ENCODE measurements around the gene BHLHE23.
"Not testable (repeated sequence)": the region's sequence is repeated elsewhere in the genome, so short reads cannot be mapped to it uniquely, and the experiment has no call there.

Gene BHLHE23

GRCh38 chr20:63043348-63044203 lies 36.8 kb upstream of the BHLHE23 start:
- DNase-seq (ENCODE audit: low read depth in 1 of 2, low spot score in 1 of 2) = no peak

- DNase-seq (ENCODE audit: low read depth in 1 of 2, low spot score in 1 of 2) = no peak
Observed at GRCh38 chr20:63042448-63043071, 35.8 kb upstream of the BHLHE23 start.

GRCh38 chr20:63041776-63042175 lies 35.0 kb upstream of the BHLHE23 start:
- no peak for DNase-seq (ENCODE audit: low read depth in 1 of 2, low spot score in 1 of 2)

- no peak for DNase-seq (ENCODE audit: low read depth in 1 of 2, low spot score in 1 of 2)
Observed at GRCh38 chr20:63037669-63038268, 31.0 kb upstream of the BHLHE23 start.

GRCh38 chr20:63036291-63036690 lies 29.5 kb upstream of the BHLHE23 start:
- no peak for DNase-seq (ENCODE audit: low read depth in 1 of 2, low spot score in 1 of 2)

GRCh38 chr20:63035603-63036185 lies 28.9 kb upstream of the BHLHE23 start:
- DNase-seq (ENCODE audit: low read depth in 1 of 2, low spot score in 1 of 2) = no peak

GRCh38 chr20:63034710-63035602 lies 28.2 kb upstream of the BHLHE23 start:
- DNase-seq (ENCODE audit: low read depth in 1 of 2, low spot score in 1 of 2) = not testable (repeated sequence)

GRCh38 chr20:63033794-63034709 lies 27.3 kb upstream of the BHLHE23 start:
- no peak for DNase-seq (ENCODE audit: low read depth in 1 of 2, low spot score in 1 of 2)

GRCh38 chr20:63032861-63033793 lies 26.4 kb upstream of the BHLHE23 start:
- no peak for DNase-seq (ENCODE audit: low read depth in 1 of 2, low spot score in 1 of 2)

GRCh38 chr20:63032026-63032800 lies 25.4 kb upstream of the BHLHE23 start:
- DNase-seq (ENCODE audit: low read depth in 1 of 2, low spot score in 1 of 2) = no peak

- no peak for DNase-seq (ENCODE audit: low read depth in 1 of 2, low spot score in 1 of 2)
Observed at GRCh38 chr20:63031251-63032014, 24.7 kb upstream of the BHLHE23 start.

- no peak for DNase-seq (ENCODE audit: low read depth in 1 of 2, low spot score in 1 of 2)
Observed at GRCh38 chr20:63029358-63030121, 22.8 kb upstream of the BHLHE23 start.

GRCh38 chr20:63028461-63028921 lies 21.7 kb upstream of the BHLHE23 start:
- no peak for DNase-seq (ENCODE audit: low read depth in 1 of 2, low spot score in 1 of 2)

- DNase-seq (ENCODE audit: low read depth in 1 of 2, low spot score in 1 of 2) = no peak
Observed at GRCh38 chr20:63027922-63028389, 21.2 kb upstream of the BHLHE23 start.

- no peak for DNase-seq (ENCODE audit: low read depth in 1 of 2, low spot score in 1 of 2)
Observed at GRCh38 chr20:63027221-63027921, 20.6 kb upstream of the BHLHE23 start.
